Caco-2 (cell line): ENCODE data around the gene SCIMP. TPM values are rescaled to one million over a fixed set of nuclear protein-coding genes. Genes with fewer than 3 reads are reported as not detected.
"Not testable (repeated sequence)": the region's sequence is repeated elsewhere in the genome, so short reads cannot be mapped to it uniquely, and the experiment has no call there.

Source experiments
- BruUV-seq: library from RNA; stranded (reverse); fragments of 400-500 nt; replicated peaks from 2 replicates; lab custom pipeline; 2021; lab: Mats Ljungman, UMichigan
- CTCF ChIA-PET: fragments of 300-600 bp; sonication (Branson Sonifier 250); formaldehyde crosslinking; loops from one replicate; lab custom pipeline; 2022; ENCODE audit warnings: antibody characterized with exemption; lab: Charles Lee
- POLR2A ChIA-PET: fragments of 300-600 bp; sonication (Branson Sonifier 250); formaldehyde crosslinking; loops from one replicate; lab custom pipeline; 2022; ENCODE audit warnings: antibody characterized with exemption; lab: Charles Lee
- DNase-seq, 2 experiments: peaks; one replicate each; pipeline versions ENCODE4 v3.0.0 to v3.0.0-alpha.2; 2020 to 2022
- H3K27me3 ChIP-seq: replicated peaks from 2 replicates; pipeline ENCODE4 v1.6.0; 2011; ENCODE audit warnings: low read length; ENCODE audit not compliant: control insufficient read depth, insufficient read depth
- H3K36me3 ChIP-seq: 2 replicates; pipeline ENCODE4 v1.5.1; 2011; ENCODE audit warnings: low read length; ENCODE audit not compliant: control insufficient read depth, insufficient read depth
- H3K4me1 ChIP-seq: fragments of 250-450 bp; sonication (Bioruptor Pico); 2 replicates; pipeline ENCODE4 v1.5.1; 2020; ENCODE audit warnings: mild to moderate bottlenecking
- H3K4me3 ChIP-seq: 2 replicates; pipeline ENCODE4 v1.5.1; 2011; ENCODE audit warnings: low read depth, mild to moderate bottlenecking, control low read depth, low read length
- H3K9me3 ChIP-seq: fragments of 250-450 bp; sonication (Bioruptor Pico); 2 replicates; pipeline ENCODE4 v1.5.1; 2020; ENCODE audit warnings: mild to moderate bottlenecking, moderate library complexity
- H3K27ac Mint-ChIP-seq: one replicate; pipeline ENCODE4 v1.8.0; 2022; ENCODE audit warnings: mixed read lengths; ENCODE audit not compliant: unreplicated experiment
- H3K27me3 Mint-ChIP-seq: one replicate; pipeline ENCODE4 v1.8.0; 2022; ENCODE audit warnings: mixed read lengths; ENCODE audit not compliant: insufficient read depth, unreplicated experiment
- H3K36me3 Mint-ChIP-seq: one replicate; pipeline ENCODE4 v1.8.0; 2022; ENCODE audit warnings: mild to moderate bottlenecking, mixed read lengths; ENCODE audit not compliant: insufficient read depth, unreplicated experiment
- H3K4me1 Mint-ChIP-seq: one replicate; pipeline ENCODE4 v1.8.0; 2022; ENCODE audit warnings: low read depth, mixed read lengths; ENCODE audit not compliant: unreplicated experiment
- H3K4me3 Mint-ChIP-seq: one replicate; pipeline ENCODE4 v1.8.0; 2022; ENCODE audit warnings: mild to moderate bottlenecking, moderate library complexity, mixed read lengths; ENCODE audit not compliant: unreplicated experiment
- H3K9me3 Mint-ChIP-seq: one replicate; pipeline ENCODE4 v1.8.0; 2022; ENCODE audit warnings: mixed read lengths; ENCODE audit not compliant: unreplicated experiment
- CTCF ChIP-seq, 2 experiments: fragments of 200-600 bp in 1 of 2; IDR thresholded peaks; 1 replicate in 1 of 2; 2 replicates in 1 of 2; pipeline versions ENCODE4 v1.5.1 to v1.8.0; 2011 to 2022; ENCODE audit warnings: antibody characterized with exemption in 1 of 2, control low read depth in 1 of 2, inconsistent platforms in 1 of 2, low read depth in 1 of 2, low read length in 1 of 2, mild to moderate bottlenecking in 1 of 2, moderate library complexity in 1 of 2; ENCODE audit not compliant: insufficient read depth in 1 of 2, severe bottlenecking in 1 of 2, unreplicated experiment in 1 of 2
- intact Hi-C: fragments of 100-400 bp; cut with micrococcal nuclease; formaldehyde crosslinking; loops from one replicate; pipeline ENCODE4 v1.10.0; 2022; ENCODE audit not compliant: unreplicated experiment
- total RNA-seq: library from RNA; stranded (reverse); gene quantifications from 2 replicates; pipeline ENCODE4 v1.2.3, GENCODE V29; 2022

The SCIMP gene
- total RNA-seq, 1 experiment from 2014 or later, result not detected

- no peak for TF ChIP-seq CTCF (IDR thresholded peaks at IDR 0.05; ENCODE audit: insufficient read depth in 1 of 2, low read depth in 1 of 2, low read length in 1 of 2, severe bottlenecking in 1 of 2, unreplicated experiment in 1 of 2)
- ChIA-PET POLR2A (no interaction called here), CTCF (no interaction called here)
- intact Hi-C loops, result no loop called here
- Mint-ChIP-seq H3K4me3 (no peak overlapping the region), H3K27me3 (no peaks in the 10 kb centered on the region), H3K36me3 (no peaks in the 10 kb centered on the region), H3K4me1 (no peaks in the 10 kb centered on the region), H3K27ac (no peak overlapping the region), H3K9me3 (no peaks in the 10 kb centered on the region)
- Histone ChIP-seq H3K9me3 (no peaks in the 10 kb centered on the region), H3K27me3 (no peaks in the 10 kb centered on the region), H3K4me3 (no peak overlapping the region), H3K4me1 (no peaks in the 10 kb centered on the region), H3K36me3 (no peaks in the 10 kb centered on the region; the same call in 1 of the 2 replicates)
- DNase-seq, result no peak
- no TSS peak for BruUV-seq
Measured at GRCh38 chr17:5226940-5227878, 7.5 kb downstream of the SCIMP start.

GRCh38 chr17:5225668-5226457 is 8.8 kb downstream of the SCIMP start:
- no peak for DNase-seq
- H3K9me3 Mint-ChIP-seq, result no peaks in the 10 kb centered on the region
- Histone ChIP-seq H3K9me3 (no peaks in the 10 kb centered on the region), H3K4me3 (no peak overlapping the region), H3K4me1 (no peaks in the 10 kb centered on the region), H3K36me3 (no peaks in the 10 kb centered on the region), H3K27me3 (no peaks in the 10 kb centered on the region)
- no peak overlapping the region for H3K4me3 Mint-ChIP-seq
- CTCF ChIA-PET, result no interaction called here
- no peak overlapping the region for H3K27ac Mint-ChIP-seq
- H3K27me3 Mint-ChIP-seq, result no peaks in the 10 kb centered on the region
- no TSS peak for BruUV-seq
- POLR2A ChIA-PET, result no interaction called here
- TF ChIP-seq CTCF (IDR thresholded peaks at IDR 0.05; ENCODE audit: insufficient read depth in 1 of 2, low read depth in 1 of 2, low read length in 1 of 2, severe bottlenecking in 1 of 2, unreplicated experiment in 1 of 2), result no peak
- no peaks in the 10 kb centered on the region for H3K36me3 Mint-ChIP-seq
- intact Hi-C loops, result no loop called here
- no peaks in the 10 kb centered on the region for H3K4me1 Mint-ChIP-seq

GRCh38 chr17:5221912-5222311 is 12.7 kb downstream of the SCIMP start:
- DNase-seq, H3K4me1 ChIP-seq, H3K4me3 Mint-ChIP-seq, H3K9me3 Mint-ChIP-seq, BruUV-seq, H3K27me3 Mint-ChIP-seq, H3K36me3 Mint-ChIP-seq, H3K27ac Mint-ChIP-seq, H3K4me1 Mint-ChIP-seq, H3K36me3 ChIP-seq, H3K9me3 ChIP-seq, CTCF ChIA-PET, H3K4me3 ChIP-seq, H3K27me3 ChIP-seq, POLR2A ChIA-PET, intact Hi-C loops: not testable (repeated sequence)
